IPS DF 4.7 (cell line): ENCODE results near the gene UBR1.

Source experiments
- DNase-seq: peaks from one replicate; pipeline ENCODE4 v3.0.0-alpha.2; 2013; ENCODE audit warnings: low spot score; ENCODE audit errors: extremely low read depth

The UBR1 gene

DNA sequence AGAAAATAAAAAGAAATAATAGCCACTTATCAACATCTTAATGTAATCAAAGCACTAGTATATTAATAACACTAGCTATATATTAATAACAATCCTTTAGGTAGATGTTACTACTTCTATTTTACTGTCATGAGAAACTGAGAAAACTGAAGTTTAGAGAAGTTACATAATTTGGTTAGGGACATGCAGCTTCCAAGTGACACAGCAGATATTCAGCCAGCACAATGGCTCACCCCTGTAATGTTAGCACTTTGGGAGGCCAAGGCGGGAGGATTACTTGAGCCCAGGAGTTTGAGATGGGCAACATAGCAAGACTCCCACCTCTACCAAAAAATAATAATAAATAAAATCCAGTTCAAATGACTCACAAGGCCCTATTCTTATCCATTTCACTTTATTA is 1.9 kb upstream of the UBR1 start:
- DNase-seq, result no peak

DNA sequence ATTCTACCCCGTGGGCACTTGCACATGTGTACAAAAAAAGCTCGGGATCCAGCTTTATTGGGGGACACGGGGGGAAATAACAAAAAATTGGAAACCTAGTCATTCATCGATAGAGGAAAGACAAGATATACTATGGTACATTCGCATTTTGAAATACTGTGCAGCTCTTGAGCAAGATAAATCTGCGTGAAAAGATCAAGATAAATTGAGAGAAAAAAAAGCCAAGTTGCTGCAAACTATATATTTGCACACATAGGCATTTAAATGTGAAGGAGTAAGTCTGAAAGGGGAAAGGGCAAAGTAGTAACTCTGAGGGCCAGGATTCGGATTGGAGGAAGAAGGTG is 620 bp upstream of the UBR1 start:
- DNase-seq, result no peak

DNA sequence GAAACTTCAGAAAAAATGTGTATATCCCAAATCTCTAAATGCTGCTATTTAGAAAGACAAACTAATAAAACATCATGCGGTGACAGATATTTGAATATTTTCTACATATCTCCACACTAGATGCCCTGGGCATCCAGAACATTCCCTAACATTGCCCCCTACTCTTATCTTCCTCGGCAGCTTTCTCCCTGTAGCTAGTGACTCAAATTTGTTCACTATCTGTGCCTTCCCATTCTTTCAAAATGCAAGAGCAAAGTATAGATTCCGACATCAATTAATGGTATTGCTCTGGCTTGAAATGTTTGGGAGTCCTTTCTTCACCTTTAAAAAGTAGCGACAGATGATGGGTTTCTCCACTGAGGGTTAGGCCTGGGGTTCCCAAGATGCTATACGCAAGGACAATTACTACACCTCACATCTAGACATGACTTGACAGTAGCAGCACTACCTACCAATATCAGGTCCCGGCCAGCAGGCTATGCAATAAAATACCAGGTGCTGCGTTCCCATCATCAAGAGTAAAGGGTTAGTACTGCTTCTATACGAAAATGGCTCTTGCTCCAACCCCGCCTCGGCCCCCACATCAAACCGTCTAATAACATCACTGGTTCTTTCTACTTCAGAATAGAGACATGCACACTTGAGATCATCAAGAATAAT is 631 bp downstream of the UBR1 start:
- DNase-seq, result no peak

DNA sequence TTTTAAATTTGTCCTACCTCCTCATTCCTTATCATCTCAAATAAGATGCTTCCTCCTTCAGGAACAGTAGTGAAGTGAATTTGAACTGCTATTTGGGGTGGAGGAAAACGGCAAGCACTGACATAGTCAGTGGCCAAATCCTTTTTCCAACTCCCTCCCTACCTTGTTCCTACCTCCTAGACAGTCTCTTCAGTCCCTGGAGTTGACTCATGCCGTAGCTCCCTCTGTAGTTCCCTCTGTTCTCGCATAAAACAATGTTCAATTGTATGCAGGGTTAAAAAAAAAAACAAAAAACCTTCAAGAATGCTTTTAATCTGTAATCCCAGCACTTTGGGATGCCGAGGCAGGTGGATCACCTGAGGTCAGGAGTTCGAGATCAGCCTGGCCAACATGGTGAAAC is 1.4 kb downstream of the UBR1 start:
- DNase-seq, result no peak

DNA sequence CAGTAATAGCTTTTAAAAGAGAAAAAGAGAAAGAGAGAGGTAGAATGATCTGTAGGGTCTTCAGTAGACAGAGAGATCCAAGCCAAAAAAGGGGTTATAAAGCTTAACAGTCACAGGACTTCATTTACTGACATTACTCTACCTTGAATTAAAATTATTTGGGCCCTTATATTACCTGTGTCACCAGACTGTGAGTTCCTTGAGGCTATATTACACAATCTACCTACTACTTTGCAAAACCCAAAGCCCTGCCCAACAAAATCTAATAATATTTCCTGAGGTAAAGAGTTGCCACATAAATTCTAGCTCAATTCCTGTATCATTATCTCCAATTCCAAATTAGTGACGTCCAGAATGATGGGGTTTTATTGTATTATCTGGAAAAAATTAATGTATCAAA is 1.9 kb downstream of the UBR1 start:
- DNase-seq, result no peak

DNA sequence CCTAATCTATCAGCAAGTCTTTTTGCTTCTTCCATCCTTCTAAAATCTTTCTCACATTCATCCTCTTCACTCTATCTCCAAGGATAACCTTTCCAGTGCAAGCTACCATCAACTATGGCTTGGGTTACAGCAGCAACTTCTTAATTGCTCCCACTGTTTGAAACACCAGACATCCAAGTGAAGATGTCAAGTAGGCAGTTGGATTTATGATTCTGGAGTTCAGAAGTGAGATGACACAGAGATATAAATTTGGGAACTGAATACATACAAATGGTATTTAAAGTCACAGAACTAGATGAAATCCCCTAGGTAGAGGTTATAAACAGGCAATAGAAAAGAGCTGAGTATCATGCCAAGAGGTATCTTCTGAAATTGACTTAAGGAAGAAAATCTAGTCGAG is 3.7 kb downstream of the UBR1 start:
- DNase-seq, result no peak

DNA sequence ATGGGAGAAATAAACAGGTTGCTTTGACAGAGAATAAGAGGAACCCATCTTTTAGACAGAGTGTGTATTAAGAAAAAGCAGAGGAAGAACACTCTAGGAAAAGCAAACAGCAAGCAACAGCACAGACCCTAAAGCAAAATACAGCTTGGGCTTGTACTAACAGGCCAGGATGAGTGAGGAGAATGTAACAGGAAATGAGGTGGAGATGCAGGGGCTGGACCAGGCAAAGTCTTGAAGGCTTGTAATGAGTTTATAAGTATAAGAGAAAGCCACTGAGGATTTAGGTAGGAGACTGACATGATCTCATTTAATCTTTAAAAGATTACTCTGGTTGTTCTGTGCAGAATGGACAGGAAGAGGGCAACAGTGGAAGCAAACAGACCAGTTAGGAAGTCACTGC is 4.9 kb downstream of the UBR1 start:
- DNase-seq, result no peak

DNA sequence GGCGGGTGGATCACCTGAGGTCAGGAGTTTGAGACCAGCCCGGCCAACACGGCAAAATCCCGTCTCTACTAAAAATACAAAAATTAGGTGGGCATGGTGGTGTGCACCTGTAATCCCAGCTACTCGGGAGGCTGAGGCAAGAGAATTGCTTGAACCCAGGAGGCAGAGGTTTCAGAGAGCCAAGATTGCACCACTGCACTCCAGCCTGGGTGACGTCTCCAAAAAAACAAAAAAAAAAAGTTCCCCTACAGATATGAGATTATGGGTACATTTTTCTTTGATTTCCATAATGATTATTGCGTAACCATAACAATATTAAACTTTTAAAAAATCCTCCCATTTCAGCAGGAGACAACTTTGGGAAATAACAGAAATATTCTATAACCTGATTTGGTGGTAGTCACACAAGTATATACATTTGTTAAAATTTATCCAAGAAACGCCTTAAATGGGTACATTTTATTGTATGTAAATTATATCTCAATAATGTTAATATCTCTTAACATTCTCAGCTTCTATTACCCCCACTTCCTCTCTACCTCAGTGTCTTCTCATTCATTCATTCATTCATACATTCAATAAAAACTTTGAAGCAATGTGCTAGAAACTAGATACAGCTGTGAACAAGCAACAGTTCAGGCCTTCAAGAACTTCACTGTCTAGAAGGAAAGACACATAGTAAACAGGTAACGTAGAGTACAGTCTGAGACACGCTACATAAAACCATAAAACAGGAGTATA is 6.6 kb downstream of the UBR1 start:
- no peak for DNase-seq

DNA sequence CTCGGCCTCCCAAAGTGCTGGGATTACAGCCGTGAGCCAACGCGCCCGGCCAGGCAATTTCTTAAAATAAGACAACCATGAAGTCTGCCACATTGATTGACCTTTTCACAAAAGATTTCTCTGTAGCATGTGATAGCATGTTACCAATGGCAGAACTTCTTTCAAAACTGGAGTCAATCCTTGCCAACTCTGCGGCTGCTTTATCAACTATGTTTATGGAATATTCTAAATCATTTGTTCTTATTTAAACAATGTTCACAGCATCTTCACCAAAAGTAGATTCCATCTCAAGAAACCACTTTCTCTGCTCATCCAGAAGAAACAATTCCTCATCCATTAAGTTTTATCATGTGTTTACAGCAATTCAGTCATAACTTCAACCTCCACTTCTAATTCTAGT is 9.4 kb downstream of the UBR1 start:
- no peak for DNase-seq

DNA sequence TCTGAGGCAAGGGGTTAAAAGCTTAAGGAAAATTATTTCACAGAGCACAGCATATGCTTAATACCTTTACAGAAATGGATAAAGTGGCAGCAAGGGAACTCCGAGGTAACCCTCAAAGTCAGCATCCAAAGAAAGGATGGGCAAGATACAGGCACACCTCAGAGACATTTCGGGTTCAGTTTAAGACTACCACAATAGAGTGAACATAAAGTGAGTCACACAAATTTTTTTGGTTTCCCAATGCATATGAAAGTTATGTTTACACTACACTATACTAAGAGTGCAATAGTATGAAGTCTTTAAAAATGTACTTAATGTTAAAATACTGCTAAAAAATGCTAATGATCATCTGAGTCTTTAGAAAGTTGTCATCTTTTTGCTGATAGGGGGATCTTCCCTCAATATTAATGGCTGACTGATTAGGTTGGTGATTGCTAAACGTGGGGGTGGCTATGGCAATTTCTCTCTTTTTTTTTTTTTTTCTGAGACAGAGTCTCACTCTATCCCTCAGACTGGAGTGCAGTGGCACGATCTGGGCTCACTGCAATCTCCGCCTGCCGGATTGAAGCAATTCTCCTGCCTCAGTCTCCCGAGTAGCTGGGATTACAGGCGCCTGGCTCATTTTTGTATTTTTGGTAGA is 10.0 kb downstream of the UBR1 start:
- no peak for DNase-seq

DNA sequence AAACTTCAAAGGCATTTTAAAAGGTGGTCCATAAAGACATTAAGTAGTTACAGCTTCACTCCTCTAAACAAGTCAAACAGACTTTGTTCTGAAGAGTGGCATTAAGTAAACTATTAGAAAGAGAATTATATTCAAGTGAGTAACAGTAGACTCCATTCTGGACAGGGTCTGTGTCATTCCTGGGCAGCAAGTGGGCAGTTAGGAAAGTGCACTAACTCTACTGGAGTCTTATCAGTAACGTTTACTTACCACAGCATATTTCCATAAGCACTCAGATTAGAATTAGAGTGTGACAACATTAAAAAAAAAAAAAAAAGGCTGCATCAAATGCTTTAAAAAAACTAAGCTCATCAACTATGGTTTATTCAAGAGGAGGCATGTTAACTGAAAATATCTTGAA is 10.6 kb downstream of the UBR1 start:
- no peak for DNase-seq

DNA sequence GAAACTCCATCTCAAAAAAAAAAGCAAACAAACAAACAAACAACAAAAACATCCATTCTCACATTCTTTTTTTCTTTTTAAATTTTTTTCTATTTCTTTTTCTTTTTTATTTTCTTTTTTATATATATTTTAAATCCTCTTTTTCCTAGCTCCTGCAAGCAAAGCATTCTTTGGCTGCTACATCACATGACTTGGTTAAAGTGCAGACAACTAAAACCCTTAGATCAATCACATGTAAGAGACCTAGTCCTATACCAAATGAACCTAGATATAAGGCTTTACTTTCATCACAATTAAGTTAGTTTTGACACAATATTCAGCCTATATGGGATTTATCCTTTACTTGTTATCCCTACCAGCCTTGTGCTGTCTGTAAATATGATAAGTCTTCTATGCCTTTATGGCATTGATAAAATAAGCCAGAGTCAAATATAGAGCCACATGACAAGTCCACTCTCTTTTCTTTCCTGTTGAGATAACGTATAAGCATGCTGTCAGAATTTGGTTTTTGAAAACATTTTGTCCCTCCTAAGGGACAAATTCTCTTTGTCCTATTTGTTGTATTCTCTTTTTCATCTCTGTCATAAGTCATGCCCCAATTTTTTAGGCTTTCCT is 11.3 kb downstream of the UBR1 start:
- no peak for DNase-seq

DNA sequence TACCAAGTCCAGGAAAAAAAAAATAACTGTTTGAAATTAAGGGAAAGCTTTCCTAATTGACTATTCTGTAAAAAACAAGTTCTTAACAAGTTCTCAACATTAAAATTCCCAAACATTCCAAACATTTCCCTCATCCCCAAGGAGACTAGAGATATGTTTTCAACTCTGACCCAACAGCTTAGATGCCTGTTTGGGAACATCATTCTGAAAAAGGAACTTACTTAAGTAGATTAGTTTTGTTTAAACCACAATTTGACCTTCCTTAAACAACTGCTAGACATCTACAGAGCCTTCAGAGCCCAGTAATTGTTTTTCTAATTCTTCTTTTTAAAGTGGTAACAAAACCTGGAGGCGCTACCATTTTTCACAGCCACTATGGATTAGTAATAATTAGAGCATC is 12.8 kb downstream of the UBR1 start:
- DNase-seq, result no peak

DNA sequence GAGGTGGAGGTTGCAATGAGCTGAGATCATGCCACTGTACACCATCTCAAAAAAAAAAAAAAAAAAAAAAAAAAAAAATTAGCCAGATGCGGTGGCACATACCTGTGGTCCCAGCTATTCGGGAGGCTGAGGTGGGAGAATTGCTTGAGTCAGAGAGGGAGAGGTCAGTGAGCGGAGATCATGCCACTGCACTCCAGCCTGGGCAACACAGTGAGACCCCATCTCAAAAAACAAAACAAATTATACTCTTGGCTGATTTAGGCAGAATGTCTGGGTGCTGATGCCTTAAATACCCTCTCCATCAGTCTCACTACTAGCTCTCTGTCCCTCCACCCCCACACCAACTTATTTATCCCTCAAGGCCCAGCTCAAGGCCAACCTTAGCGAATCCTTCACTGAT is 14.0 kb downstream of the UBR1 start:
- DNase-seq, result no peak

DNA sequence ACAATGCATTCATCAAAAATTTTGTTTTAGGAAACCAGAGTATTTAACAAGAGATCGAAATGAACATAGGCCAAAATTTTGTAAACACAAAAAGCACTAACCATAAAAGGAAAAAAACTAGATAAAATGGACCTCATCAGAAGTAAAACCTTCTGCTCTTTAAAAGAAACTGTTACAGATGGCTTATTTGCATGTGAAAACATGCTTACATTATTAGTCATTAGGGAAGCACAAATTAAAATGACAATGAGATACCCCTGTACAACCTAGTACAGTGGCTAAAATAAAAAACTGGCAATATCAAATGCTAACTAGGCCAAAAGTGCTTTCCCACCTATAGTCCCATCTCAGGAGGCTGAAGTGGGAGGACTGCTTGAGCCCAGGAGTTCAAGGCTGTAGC is 19.3 kb downstream of the UBR1 start:
- no peak for DNase-seq

DNA sequence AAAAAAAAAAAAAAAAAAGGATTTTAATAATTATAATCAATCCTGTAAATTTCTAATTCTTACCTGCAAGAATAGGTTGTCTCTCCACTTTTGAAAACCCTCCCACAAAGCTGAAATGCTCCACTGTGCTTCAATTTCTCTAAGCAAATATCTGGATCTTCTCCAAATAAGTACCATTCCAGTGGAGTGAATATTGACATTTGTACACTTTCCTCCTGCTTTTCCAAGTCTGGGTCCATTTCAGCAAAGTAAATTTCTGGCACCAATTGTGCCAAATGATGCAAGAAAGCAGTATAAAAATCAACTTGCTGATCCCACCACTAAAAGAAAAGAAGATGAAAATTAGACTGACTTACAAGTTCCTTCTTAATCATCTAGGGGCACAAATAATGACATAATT is 19.9 kb downstream of the UBR1 start:
- no peak for DNase-seq

DNA sequence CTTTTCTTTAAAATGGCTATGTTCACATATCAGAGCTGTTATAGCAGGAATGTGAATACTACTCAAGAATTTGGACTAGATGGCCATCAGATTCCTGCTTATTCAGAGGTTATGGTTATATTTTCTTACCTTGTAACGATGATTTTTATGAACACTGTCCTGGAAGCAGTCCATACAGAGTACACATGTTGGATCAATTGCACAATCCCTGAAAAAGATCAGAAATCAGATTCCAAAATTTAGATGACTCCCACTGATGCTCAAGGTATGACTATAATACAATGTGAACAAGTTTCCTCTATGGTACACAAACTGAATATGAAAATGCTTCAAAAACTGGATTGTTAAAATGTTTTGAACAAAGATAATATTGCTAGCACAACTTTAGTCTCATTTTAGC is 23.3 kb downstream of the UBR1 start:
- DNase-seq, result no peak

DNA sequence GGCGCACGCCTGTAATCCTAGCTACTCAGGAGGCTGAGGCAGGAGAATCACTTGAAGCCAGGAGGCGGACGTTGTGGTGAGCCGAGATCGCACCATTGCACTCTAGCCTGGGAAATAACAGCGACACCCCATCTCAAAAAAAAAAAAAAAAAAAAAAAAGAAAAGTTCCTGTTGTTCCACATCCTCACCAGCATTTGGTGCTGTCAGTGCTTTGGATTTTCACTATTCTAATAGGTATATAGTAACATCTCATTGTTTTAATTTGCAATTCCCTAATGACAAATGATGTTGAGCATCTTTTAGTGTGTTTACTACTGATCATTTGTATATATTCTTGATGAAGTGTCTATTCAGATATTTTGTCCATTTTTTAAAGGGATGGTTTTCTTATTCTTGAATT is 24.6 kb downstream of the UBR1 start:
- no peak for DNase-seq

DNA sequence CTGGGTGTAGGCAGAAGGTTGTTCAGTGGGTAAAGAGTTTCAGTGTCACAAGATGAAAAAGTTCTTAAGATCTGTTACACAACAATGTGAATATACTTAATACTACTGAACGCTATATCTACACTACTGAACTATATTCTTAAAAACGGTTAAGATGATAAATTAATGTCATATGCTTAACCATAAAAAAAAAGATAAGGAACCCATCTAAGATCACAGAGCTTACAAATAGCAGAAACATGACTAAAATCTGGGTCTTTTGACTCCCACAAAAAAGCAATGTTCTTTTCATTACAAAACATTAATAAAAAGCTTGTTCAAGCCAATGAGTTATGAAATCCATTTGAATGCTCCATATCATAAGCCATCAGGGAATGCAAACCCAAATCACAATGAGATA is 34.4 kb downstream of the UBR1 start:
- DNase-seq, result no peak

DNA sequence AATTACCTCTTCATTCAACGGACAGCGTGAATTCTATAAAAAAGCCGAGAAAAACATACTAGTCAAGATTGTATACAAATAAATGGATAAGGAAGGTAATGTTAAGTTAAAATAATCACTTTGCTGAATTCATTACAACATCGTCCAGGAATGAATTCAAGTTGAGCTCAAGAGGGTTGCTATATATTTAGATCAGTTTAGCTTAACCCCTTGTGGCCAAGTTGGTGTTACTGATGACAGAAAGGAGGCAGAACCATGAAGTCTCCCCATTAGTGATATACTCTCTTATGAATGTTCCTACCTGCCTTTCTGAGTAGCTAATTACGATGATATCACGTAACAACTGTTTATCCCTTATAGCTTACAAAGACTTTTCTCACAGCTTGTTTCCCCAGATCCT is 34.9 kb downstream of the UBR1 start:
- DNase-seq, result no peak

DNA sequence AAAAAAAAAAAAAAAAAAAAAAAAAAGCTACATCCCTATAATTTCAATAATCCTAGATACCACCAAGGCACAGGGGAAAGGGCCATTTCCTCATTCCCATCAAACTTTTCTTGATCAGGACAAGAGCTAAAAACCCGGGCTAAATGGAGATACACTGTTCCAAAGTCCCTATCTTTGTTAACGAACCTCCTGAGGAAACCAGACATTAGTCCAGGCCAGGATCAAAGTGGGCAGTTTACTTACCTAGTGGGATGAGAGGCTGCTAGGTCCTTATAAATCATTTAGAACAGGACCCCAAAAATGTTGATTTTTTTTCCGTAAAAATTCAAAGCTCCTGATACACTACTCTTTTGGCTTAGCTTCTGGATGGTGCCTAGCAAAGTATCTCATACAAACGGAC is 35.6 kb downstream of the UBR1 start:
- no peak for DNase-seq

DNA sequence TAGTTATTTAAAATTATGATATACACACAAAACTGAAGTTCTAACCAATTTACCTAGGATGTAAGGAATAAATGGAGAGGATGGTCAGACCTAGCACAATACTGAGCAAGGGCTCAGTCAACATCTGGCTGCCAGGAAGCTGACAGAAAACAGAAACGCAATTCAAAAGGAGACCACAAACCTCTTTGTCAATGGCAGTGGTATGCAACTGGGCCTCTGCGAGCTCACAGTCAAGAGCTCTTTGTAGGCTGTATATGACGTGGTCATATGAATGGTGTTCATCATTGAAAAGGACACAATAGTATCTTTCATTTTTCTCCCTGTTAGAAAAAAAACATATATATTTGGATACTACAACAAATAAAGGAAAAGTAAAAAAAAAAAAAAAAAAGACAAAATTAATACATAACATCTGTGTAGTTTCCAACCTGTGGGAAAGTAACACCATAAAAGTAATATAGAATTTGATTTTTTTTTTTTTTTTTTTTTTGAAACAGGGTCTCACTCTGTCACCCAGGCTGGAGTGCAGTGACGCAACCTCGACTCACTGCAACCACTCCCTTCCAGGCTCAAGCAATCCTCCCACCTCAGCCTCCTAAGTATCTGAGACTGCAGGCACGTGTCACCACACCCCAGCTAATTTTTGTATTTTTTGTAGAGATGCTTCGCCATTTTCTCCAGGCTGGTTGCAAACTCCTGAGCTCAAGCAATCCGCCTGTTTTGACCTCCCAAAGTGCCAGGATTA is 37.9 kb downstream of the UBR1 start:
- DNase-seq, result no peak
